ENCODE measurements around the gene EXOC4. TPM values are rescaled to one million over a fixed set of nuclear protein-coding genes. Genes with fewer than 3 reads are reported as not detected.

EXOC4 gene
- total and polyA plus RNA-seq, 2 of the 8 experiments (the other 6 are each of a cell fraction or from before 2014, with no cell fraction given): 27.0 to 67.3 TPM

GRCh38 chr7:133645884-133646391 is 393.1 kb downstream of the EXOC4 start:
- POLR2A ChIA-PET (ENCODE audit: partially characterized antibody): no interaction called here
- Histone ChIP-seq H2AFZ (ENCODE audit: low read length) (no peak overlapping the region), H3K79me2 (ENCODE audit: control insufficient read depth in 1 of 2, insufficient read depth in 2 of 2, low read length in 2 of 2) (no peaks in the 10 kb centered on the region), H3K27me3 (replicated peaks in 1 of 4; ENCODE audit: control insufficient read depth in 3 of 4, extremely low read depth in 1 of 4, insufficient read depth in 3 of 4, low read length in 3 of 4) (no peaks in the 10 kb centered on the region), H3K23ac (ENCODE audit: insufficient read length) (no peak overlapping the region), H2BK20ac (ENCODE audit: low read length) (no peak overlapping the region), H2BK5ac (ENCODE audit: low read depth, low read length) (no peak overlapping the region), H3K56ac (replicated peaks; ENCODE audit: insufficient read length, low read depth, low read length) (no peak overlapping the region), H2BK120ac (replicated peaks; ENCODE audit: low read depth, low read length) (no peak overlapping the region), H3K4me1 (replicated peaks in 1 of 4; ENCODE audit: control insufficient read depth in 3 of 4, insufficient read depth in 4 of 4, low read length in 3 of 4) (peaks cover 0 to 5% (median 0%) of the 10 kb centered on the region in 4 experiments; a peak in 1 of 7 replicates), H3K36me3 (ENCODE audit: control insufficient read depth in 2 of 4, insufficient read depth in 4 of 4, low read length in 3 of 4) (no peaks in the 10 kb centered on the region; a peak in 1 of 8 replicates), H3K14ac (ENCODE audit: insufficient read length) (no peak overlapping the region), H3K27ac (ENCODE audit: low read depth, low read length) (no peak overlapping the region), H2BK15ac (ENCODE audit: low read length) (no peak overlapping the region), H3K4me2 (ENCODE audit: insufficient read depth in 1 of 2, low read depth in 2 of 2, low read length in 2 of 2) (no peak overlapping the region), H2BK12ac (ENCODE audit: low read depth, low read length) (no peak overlapping the region), H4K8ac (ENCODE audit: extremely low read depth, insufficient read depth, low read length) (no peak overlapping the region), H3K4ac (replicated peaks; ENCODE audit: insufficient read length, low read depth, low read length) (no peak overlapping the region), H3K79me1 (ENCODE audit: low read depth, low read length) (no peaks in the 10 kb centered on the region), H3K9ac (replicated peaks in 1 of 4; ENCODE audit: extremely low read depth in 1 of 4, low read depth in 3 of 4, low read length in 3 of 4) (no peak overlapping the region), H3K18ac (ENCODE audit: extremely low read depth, low read length) (no peak overlapping the region), H3K9me3 (ENCODE audit: insufficient read depth in 2 of 2, low read depth in 1 of 2, low read length in 1 of 2) (no peaks in the 10 kb centered on the region; a peak in 1 of 4 replicates), H4K91ac (replicated peaks; ENCODE audit: insufficient read length, low read length) (no peak overlapping the region), H3K23me2 (ENCODE audit: low read depth, low read length) (no peaks in the 10 kb centered on the region), H4K20me1 (replicated peaks in 1 of 2; ENCODE audit: control insufficient read depth in 1 of 2, insufficient read depth in 2 of 2, low read length in 2 of 2) (no peaks in the 10 kb centered on the region), H3K4me3 (ENCODE audit: extremely low read depth in 1 of 4, insufficient read depth in 2 of 4, low read depth in 3 of 4, low read length in 4 of 4) (no peak overlapping the region), H4K5ac (ENCODE audit: insufficient read length, low read depth, low read length) (no peak overlapping the region), H2AK5ac (ENCODE audit: low read depth, low read length) (no peak overlapping the region)
- DNase-seq (ENCODE audit: low read depth in 1 of 2, low spot score in 2 of 2): no peak
- FAIRE-seq: no peak
- CTCF ChIA-PET (ENCODE audit: partially characterized antibody): no interaction called here
- TF ChIP-seq FOSL1 (IDR thresholded peaks at IDR 0.05; ENCODE audit: insufficient read depth, low read depth, low read length): no peak
- no peak for TF ChIP-seq CEBPB (IDR thresholded peaks at IDR 0.05; ENCODE audit: low read depth, low read length)
- no peak for TF ChIP-seq ASH2L (IDR thresholded peaks at IDR 0.05; ENCODE audit: low read length)
- TF ChIP-seq SIN3A (conservative IDR thresholded peaks at IDR 0.05 in 1 of 2, IDR thresholded peaks at IDR 0.05 in 1 of 2; ENCODE audit: low read depth in 1 of 2, low read length in 2 of 2): no peak
- no peak for TF ChIP-seq RAD21 (IDR thresholded peaks at IDR 0.05 in 1 of 2, conservative IDR thresholded peaks at IDR 0.05 in 1 of 2; ENCODE audit: low read depth in 2 of 2, low read length in 2 of 2)
- TF ChIP-seq YY1 (IDR thresholded peaks at IDR 0.05; ENCODE audit: low read depth, low read length): no peak
- no peak for TF ChIP-seq CBX8 (IDR thresholded peaks at IDR 0.05; ENCODE audit: borderline replicate concordance, low read depth, low read length)
- WGBS, 2 experiments (ENCODE audit: extremely low coverage in 1 of 2, insufficient coverage in 1 of 2, insufficient read length in 1 of 2, insufficient replicate concordance in 2 of 2, low coverage in 1 of 2, low lambda C conversion rate in 2 of 2, missing lambda C conversion rate in 1 of 2): 63% methylated on average over 2 of the region's 2 CpGs; no CpG with 5 or more reads in 1 of the 2 experiments
